Skeletal muscle tissue (tissue), 4 donors: ENCODE data around the gene HSPA4. TPM values are rescaled to one million over a fixed set of nuclear protein-coding genes. Genes with fewer than 3 reads are reported as not detected.

Experiments used
- H3K27ac ChIP-seq: one replicate; pipeline ENCODE4 v1.7.0; 2013; ENCODE audit warnings: mild to moderate bottlenecking, low read depth, low read length, inconsistent platforms
- H3K27me3 ChIP-seq, 3 donors: one replicate each; pipeline ENCODE4 v1.7.0; 2013; ENCODE audit warnings: low read length in 3 of 3; ENCODE audit not compliant: control insufficient read depth in 3 of 3, insufficient read depth in 3 of 3
- H3K36me3 ChIP-seq, 3 donors: one replicate each; pipeline ENCODE4 v1.7.0; 2013; ENCODE audit warnings: low read length in 3 of 3; ENCODE audit not compliant: control insufficient read depth in 3 of 3, insufficient read depth in 3 of 3
- H3K4me1 ChIP-seq, 3 donors: one replicate each; pipeline ENCODE4 v1.7.0; 2013; ENCODE audit warnings: low read length in 3 of 3, mild to moderate bottlenecking in 3 of 3; ENCODE audit not compliant: control insufficient read depth in 3 of 3, insufficient read depth in 3 of 3
- H3K4me3 ChIP-seq, 3 donors: one replicate each; pipeline ENCODE4 v1.7.0; 2013; ENCODE audit warnings: low read length in 3 of 3
- H3K9ac ChIP-seq, 3 donors: one replicate each; pipeline ENCODE4 v1.7.0; 2013; ENCODE audit warnings: low read length in 3 of 3, mild to moderate bottlenecking in 3 of 3, moderate library complexity in 2 of 3, low read depth in 1 of 3
- H3K9me3 ChIP-seq, 3 donors: one replicate each; pipeline ENCODE4 v1.7.0; 2013; ENCODE audit warnings: low read length in 3 of 3; ENCODE audit not compliant: control insufficient read depth in 3 of 3
- total RNA-seq: library from RNA; depleted of rRNA; stranded (reverse); fragments of >200 nt; gene quantifications from one replicate; pipeline ENCODE4 v1.2.3, GENCODE V29; 2014
- donor health status: Osteomylitis.

Gene HSPA4
- total RNA-seq, 1 donor from 2014 or later, result 59.0 TPM

DNA sequence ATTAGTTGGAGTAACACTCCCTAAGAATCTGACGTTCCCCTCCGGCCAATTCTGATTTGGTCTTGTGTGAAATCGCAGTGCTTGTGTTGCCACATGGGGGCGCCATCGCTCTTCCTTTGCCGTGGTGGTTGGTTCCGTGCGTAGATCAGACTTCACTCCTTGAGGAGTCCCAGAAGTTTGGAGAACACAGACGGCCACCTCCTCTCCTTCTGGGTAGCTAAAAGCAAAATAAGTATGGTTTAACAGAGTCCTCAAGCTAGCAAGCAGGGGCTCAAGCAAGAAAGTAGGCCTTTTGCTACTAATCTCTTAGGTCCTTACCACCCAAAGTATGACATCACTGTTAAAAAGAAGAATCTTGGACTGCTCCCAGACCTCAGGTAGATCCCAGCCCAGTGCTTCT, 59.5 kb downstream of the HSPA4 start:
- H3K9me3 ChIP-seq, result no peaks in the 10 kb centered on the region
- no peaks in the 10 kb centered on the region for H3K36me3 ChIP-seq
- H3K4me3 ChIP-seq, result no peak overlapping the region
- H3K4me1 ChIP-seq, result peaks cover 8 to 25% (median 15%) of the 10 kb centered on the region in 3 donors
- no peak overlapping the region for H3K27ac ChIP-seq
- no peaks in the 10 kb centered on the region for H3K27me3 ChIP-seq
- H3K9ac ChIP-seq, result no peak overlapping the region

DNA sequence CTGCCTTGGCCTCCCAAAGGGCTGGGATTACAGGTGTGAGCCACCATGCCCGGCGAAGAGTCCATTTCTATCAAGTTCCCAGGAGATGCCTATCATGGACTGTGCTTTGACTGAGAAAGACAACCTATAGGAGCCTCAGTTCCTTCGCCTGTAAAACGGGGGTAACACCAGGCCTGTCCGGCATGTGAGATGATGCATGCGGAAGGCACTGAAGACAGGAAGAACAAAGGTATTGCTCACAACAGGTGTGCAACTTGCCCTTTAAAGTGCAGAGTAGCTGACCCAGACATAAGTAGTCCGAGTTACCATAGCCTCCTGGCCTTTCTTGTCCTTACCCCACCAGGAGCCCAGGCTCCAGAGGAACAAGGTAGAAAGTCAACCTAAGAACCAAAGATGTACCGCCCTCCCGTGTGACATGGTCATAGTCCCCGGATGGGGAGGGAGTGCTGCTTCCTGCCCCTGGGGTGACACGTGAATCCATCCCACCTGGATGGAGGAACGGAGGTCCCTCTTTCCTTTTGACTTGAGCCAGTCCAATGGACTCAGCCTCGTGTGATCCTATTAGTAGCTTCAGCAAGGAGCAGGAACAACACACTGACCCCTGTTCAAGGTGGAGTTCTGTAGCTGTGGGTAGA, 60.3 kb downstream of the HSPA4 start:
- H3K9me3 ChIP-seq, result no peaks in the 10 kb centered on the region
- no peak overlapping the region for H3K4me3 ChIP-seq
- H3K4me1 ChIP-seq, result peaks cover 16 to 33% (median 24%) of the 10 kb centered on the region in 3 donors
- no peaks in the 10 kb centered on the region for H3K27me3 ChIP-seq
- no peak overlapping the region for H3K27ac ChIP-seq
- H3K36me3 ChIP-seq, result no peaks in the 10 kb centered on the region
- peak overlapping the region in 1 of 3 donors; percentile 9 for H3K9ac ChIP-seq

DNA sequence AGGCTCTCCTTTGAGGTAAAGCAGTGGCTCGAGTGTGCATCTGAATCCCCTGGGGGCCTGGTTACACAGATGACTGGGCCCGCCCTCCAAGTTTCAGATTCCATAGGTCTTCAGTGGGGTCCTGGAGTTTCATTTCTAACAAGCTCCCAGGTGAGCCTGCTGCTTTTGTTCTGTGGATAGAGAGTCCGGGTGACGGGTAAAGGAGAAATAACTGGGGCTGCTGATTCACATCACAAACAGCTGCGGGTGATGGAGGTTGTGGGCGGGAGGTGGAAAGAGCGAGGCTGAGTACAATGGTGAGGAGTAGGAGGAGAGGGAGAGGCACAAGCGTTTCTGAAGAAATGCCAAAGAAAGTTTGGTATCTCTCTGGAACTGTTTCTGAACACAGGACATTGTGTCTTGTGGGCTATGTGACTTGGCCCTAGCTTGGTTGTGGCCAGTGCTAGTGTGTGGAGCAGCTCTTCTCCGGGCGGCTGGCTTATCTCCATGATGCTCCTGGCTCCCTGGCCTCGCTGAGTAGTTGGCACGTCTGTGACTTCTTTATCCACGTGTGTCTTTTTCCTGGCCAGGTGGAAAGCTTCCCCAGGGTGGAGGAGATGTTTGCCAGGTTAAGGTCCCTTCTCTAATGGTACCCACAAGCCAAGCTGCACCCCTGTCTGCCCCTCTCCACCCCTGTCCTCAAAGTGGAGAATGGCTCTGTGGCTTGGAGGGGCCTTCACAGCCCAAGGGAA, 61.7 kb downstream of the HSPA4 start:
- no peak overlapping the region for H3K9ac ChIP-seq
- no peaks in the 10 kb centered on the region for H3K36me3 ChIP-seq
- no peak overlapping the region for H3K4me3 ChIP-seq
- H3K4me1 ChIP-seq, result peaks cover 29 to 45% (median 37%) of the 10 kb centered on the region in 3 donors
- no peaks in the 10 kb centered on the region for H3K9me3 ChIP-seq
- no peak overlapping the region for H3K27ac ChIP-seq
- H3K27me3 ChIP-seq, result no peaks in the 10 kb centered on the region

DNA sequence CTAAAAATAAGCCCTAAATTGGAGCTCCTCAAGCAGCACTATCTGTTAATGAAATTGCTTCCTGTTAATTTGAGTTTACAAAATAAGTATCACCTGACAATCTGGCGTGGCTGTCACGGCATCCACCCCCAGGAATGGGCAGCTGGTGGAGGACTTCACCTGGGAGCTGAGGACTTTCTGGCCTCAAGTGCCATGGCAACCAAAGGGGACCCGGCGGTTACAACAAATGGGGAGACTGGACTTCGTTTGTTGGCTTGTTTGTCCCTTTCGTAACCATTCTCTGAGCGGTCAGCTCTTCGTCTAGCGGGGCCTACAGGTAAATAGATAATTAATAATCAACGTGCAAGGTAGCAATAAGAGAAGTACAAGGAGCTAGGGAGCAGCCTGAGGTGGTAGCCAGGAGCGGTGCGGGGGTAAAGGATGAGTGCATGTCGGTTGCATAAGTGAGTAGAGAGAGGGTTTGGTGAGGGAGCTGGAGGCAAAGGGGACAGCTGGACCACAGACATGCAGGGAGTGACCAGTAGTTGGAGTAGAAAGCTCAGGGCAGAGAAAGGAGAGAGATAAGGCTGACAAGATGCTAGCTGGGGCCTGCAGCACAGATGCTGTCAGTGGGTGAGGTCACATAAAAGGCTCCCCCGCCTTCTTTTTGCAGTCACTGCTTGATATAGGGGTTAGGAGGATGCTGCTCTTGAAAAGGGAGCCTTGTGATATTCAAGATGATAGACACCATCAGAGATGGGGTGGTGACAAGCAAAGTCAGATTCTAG, 62.5 kb downstream of the HSPA4 start:
- H3K27me3 ChIP-seq, result no peaks in the 10 kb centered on the region
- no peaks in the 10 kb centered on the region for H3K36me3 ChIP-seq
- no peak overlapping the region for H3K9ac ChIP-seq
- peaks cover 37 to 54% (median 46%) of the 10 kb centered on the region in 3 donors for H3K4me1 ChIP-seq
- no peak overlapping the region for H3K4me3 ChIP-seq
- H3K27ac ChIP-seq, result no peak overlapping the region
- no peaks in the 10 kb centered on the region for H3K9me3 ChIP-seq

DNA sequence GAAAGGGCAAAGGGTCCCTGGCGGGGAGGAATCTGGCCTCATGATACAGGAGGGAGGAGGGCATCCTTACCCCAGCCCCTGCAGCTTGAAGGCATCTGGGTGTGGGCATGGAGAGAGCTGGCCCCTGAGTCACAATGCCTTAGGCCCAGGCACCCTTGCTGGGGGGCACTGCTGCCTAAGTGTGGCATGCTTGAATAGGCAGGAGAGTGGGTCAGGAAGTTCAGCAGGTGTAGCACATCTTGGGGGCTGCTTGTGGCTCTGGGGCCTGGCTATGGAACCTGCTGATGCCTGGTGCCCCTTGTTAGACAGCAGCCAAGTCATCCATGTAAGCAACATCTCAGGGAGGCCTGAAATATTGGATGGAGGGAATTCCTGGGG, 63.1 kb downstream of the HSPA4 start:
- no peak overlapping the region for H3K4me3 ChIP-seq
- no peaks in the 10 kb centered on the region for H3K36me3 ChIP-seq
- no peak overlapping the region for H3K9ac ChIP-seq
- no peaks in the 10 kb centered on the region for H3K9me3 ChIP-seq
- peaks cover 42 to 58% (median 51%) of the 10 kb centered on the region in 3 donors for H3K4me1 ChIP-seq
- H3K27ac ChIP-seq, result no peak overlapping the region
- H3K27me3 ChIP-seq, result no peaks in the 10 kb centered on the region

DNA sequence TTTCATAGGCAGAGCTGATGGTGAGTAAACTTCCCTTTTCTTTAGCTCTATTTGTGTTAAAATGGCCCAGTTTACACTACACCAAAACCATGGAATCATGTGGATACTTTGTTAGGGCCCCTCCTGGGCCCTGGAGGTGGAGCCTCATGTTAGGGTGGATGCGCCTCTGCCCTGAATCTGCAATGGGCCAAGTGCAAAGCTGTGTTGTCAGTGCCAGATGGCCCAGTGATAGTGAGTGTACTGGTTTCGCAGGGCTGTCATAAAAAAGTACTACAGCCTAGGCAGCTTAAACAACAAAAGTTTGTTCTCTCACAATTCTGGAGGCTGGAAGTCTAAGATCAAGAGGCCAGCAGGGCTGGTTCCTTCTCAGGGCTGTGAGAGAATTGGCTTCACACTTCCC, 64.8 kb downstream of the HSPA4 start:
- H3K27ac ChIP-seq, result peak overlapping the region; percentile 26
- H3K4me1 ChIP-seq, result peaks cover 58 to 65% (median 63%) of the 10 kb centered on the region in 3 donors
- H3K4me3 ChIP-seq, result no peak overlapping the region

DNA sequence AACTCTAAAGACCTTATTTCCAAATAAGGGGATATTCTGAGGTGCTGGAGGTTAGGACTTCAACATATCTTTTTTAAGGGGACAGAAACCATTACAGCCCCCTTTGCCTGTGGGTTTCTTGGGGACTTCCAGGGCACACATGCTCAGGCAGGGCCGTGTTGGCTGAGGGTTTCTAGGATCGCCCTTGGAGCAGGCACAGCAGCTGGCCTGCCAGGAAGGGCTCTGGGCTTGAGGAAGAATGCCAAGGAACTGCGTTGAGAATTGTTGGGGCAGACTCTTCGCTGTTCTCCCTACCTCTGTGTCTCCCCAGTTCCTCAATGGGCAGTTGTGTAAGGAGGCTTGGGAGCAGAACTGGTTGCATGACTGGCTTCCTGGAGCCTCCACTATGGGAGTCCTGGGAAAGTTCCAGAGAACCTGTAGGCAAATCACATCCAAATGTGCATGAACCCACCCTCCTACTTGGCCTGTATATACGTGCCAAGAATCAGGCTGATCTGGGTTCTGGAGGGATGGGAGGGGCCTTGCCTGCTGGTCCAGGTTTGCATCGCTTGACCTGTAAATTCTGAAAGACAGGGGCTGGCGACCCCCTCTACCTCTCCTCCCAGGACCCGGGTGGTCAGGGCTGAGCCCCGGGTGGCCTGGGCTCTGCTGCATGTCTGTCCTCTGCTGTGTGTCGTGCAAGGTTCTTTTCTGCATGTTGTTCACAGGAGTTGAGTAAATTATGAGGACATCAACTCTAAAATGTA, 65.5 kb downstream of the HSPA4 start:
- peaks cover 60 to 73% (median 67%) of the 10 kb centered on the region in 3 donors for H3K4me1 ChIP-seq
- H3K27me3 ChIP-seq, result no peaks in the 10 kb centered on the region
- no peaks in the 10 kb centered on the region for H3K36me3 ChIP-seq
- no peak overlapping the region for H3K4me3 ChIP-seq
- H3K9me3 ChIP-seq, result no peaks in the 10 kb centered on the region
- no peak overlapping the region for H3K9ac ChIP-seq
- peak overlapping the region; percentile 26 for H3K27ac ChIP-seq

More for the DNA sequence above, 64.8 kb downstream of the HSPA4 start:
- Histone ChIP-seq H3K36me3 (no peaks in the 10 kb centered on the region), H3K27me3 (no peaks in the 10 kb centered on the region), H3K9ac (no peak overlapping the region), H3K9me3 (no peaks in the 10 kb centered on the region)

DNA sequence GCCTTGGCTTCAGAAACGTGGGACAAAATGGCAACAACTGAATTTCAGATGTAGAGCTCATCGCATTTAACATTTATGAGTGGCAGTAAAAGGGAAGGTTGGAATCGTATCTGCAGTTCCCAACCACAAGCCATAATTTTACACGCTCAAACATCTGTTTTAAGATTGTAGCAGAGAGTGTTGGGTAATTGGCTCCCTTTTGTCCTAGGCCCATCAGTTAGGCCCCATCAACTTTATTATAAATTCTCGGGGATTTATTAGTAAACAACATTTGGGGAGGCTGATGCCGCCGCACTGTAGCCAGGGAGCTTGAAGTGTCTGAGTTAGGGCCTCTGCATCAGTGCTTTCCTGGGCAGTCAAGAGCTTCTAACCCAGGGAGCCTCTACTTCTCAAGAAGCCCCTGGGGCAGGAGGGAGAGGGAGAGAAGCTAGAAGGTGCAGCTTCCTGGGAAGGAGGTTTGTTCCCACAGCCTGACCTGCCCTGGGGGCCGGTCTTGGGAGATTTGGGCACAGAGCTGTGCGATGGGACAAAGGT, 66.2 kb downstream of the HSPA4 start:
- H3K27ac ChIP-seq, result peak overlapping the region; percentile 82

DNA sequence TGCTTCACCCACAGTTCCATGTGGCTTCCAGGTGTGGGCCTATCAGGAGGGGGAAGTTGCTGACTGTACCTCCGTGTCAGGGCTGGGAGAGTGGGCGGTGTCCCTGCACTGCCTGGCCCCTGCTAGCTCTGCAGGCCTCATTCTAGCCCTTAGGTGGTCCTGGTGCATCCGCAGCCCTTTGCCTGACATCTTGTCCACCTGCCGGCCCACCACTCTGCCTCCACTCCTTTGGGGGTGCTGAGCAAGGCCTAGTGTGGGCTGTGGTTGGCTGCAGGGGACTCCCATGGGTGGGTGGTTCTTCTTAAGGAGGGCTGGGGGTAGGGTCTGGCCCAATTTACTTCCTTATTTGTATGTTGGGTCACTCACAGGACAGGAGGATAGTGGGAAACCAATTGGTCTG, 66.9 kb downstream of the HSPA4 start:
- Histone ChIP-seq H3K27ac (peak overlapping the region; percentile 82), H3K9me3 (no peaks in the 10 kb centered on the region), H3K36me3 (no peaks in the 10 kb centered on the region), H3K9ac (peak overlapping the region; percentile 30 to 63 (median 32)), H3K27me3 (no peaks in the 10 kb centered on the region), H3K4me3 (no peak overlapping the region), H3K4me1 (peaks cover 55 to 74% (median 63%) of the 10 kb centered on the region in 3 donors)

More for the DNA sequence above, 66.2 kb downstream of the HSPA4 start:
- H3K36me3 ChIP-seq, result no peaks in the 10 kb centered on the region
- H3K4me3 ChIP-seq, result no peak overlapping the region
- no peaks in the 10 kb centered on the region for H3K9me3 ChIP-seq
- H3K27me3 ChIP-seq, result no peaks in the 10 kb centered on the region
- H3K4me1 ChIP-seq, result peaks cover 60 to 77% (median 67%) of the 10 kb centered on the region in 3 donors
- no peak overlapping the region for H3K9ac ChIP-seq
